IMR-90 (cell line): ENCODE data around the gene DOCK1. TPM values are rescaled to one million over a fixed set of nuclear protein-coding genes. Genes with fewer than 3 reads are reported as not detected.

Experiments
- ATAC-seq: fragments of 200-7000 bp; cut with Tn5 transposase; 2 replicates; pipeline ENCODE4 v1.9.1; 2020; ENCODE audit warnings: low read depth, mild to moderate bottlenecking, moderate library complexity
- BruUV-seq: library from RNA; stranded (reverse); fragments of 400-500 nt; replicated peaks from 2 replicates; lab custom pipeline; 2021; lab: Mats Ljungman, UMichigan
- CTCF ChIA-PET: fragments of 300-600 bp; formaldehyde crosslinking; extraction: SDS; loops from one replicate; lab custom pipeline; 2021; ENCODE audit warnings: antibody characterized with exemption; lab: Yijun Ruan, JAX
- POLR2A ChIA-PET: fragments of 300-600 bp; sonication (Branson Sonifier 250); formaldehyde crosslinking; loops from one replicate; lab custom pipeline; 2022; ENCODE audit warnings: antibody characterized with exemption; ENCODE audit not compliant: unreplicated experiment; lab: Charles Lee
- DNase-seq: peaks from one replicate; pipeline ENCODE4 v3.0.0; 2013
- H2AFZ ChIP-seq: replicated peaks from 2 replicates; pipeline ENCODE3; 2013; ENCODE audit warnings: low read length, mild to moderate bottlenecking; ENCODE audit not compliant: poor library complexity
- H2AK5ac ChIP-seq: 2 replicates; pipeline ENCODE4 v1.6.1; 2013; ENCODE audit warnings: low read depth, low read length, inconsistent platforms
- H2AK9ac ChIP-seq: replicated peaks from 2 replicates; pipeline ENCODE3; 2013; ENCODE audit warnings: mild to moderate bottlenecking, low read depth, low read length, moderate library complexity; ENCODE audit not compliant: poor library complexity
- H2BK120ac ChIP-seq: 2 replicates; pipeline ENCODE4 v1.6.1; 2013; ENCODE audit warnings: low read depth, low read length, inconsistent platforms
- H2BK15ac ChIP-seq: 3 replicates; pipeline ENCODE4 v1.6.1; 2013; ENCODE audit warnings: low read depth, low read length, inconsistent platforms
- H2BK20ac ChIP-seq: 2 replicates; pipeline ENCODE4 v1.6.1; 2013; ENCODE audit warnings: low read depth, mild to moderate bottlenecking, inconsistent platforms, low read length, moderate library complexity
- H2BK5ac ChIP-seq: 2 replicates; pipeline ENCODE4 v1.6.1; 2013; ENCODE audit warnings: mild to moderate bottlenecking, low read depth, low read length, inconsistent platforms; ENCODE audit not compliant: poor library complexity, severe bottlenecking
- H3K14ac ChIP-seq: replicated peaks from 2 replicates; pipeline ENCODE4 v1.6.1; 2013; ENCODE audit warnings: low read depth, low read length, inconsistent platforms
- H3K18ac ChIP-seq: 2 replicates; pipeline ENCODE4 v1.6.1; 2013; ENCODE audit warnings: low read depth, low read length, control low read depth
- H3K23ac ChIP-seq: 2 replicates; pipeline ENCODE4 v1.6.1; 2013; ENCODE audit warnings: low read depth, low read length, inconsistent platforms
- H3K27ac ChIP-seq: 2 replicates; pipeline ENCODE4 v1.5.1; 2013; ENCODE audit warnings: mild to moderate bottlenecking, control low read depth, low read length; ENCODE audit not compliant: insufficient read depth
- H3K27me3 ChIP-seq: 2 replicates; pipeline ENCODE4 v1.6.1; 2013; ENCODE audit warnings: low read length; ENCODE audit not compliant: control insufficient read depth, insufficient read depth
- H3K36me3 ChIP-seq: 2 replicates; pipeline ENCODE4 v1.6.1; 2013; ENCODE audit warnings: low read length, mixed read lengths; ENCODE audit not compliant: control insufficient read depth, insufficient read depth
- H3K4ac ChIP-seq: 2 replicates; pipeline ENCODE4 v1.6.1; 2013; ENCODE audit warnings: low read depth, low read length, inconsistent platforms
- H3K4me1 ChIP-seq: 2 replicates; pipeline ENCODE4 v1.6.1; 2013; ENCODE audit warnings: low read length, mixed read lengths; ENCODE audit not compliant: control insufficient read depth, insufficient read depth
- H3K4me2 ChIP-seq: 2 replicates; pipeline ENCODE4 v1.6.1; 2013; ENCODE audit warnings: low read depth, mild to moderate bottlenecking, control low read depth, low read length, moderate library complexity
- H3K4me3 ChIP-seq: 2 replicates; pipeline ENCODE4 v1.5.1; 2013; ENCODE audit warnings: low read depth, mild to moderate bottlenecking, control low read depth, low read length, moderate library complexity; ENCODE audit not compliant: insufficient read depth
- H3K56ac ChIP-seq: 2 replicates; pipeline ENCODE4 v1.6.1; 2013; ENCODE audit warnings: low read length, inconsistent platforms; ENCODE audit not compliant: insufficient read depth; ENCODE audit errors: extremely low read depth
- H3K79me1 ChIP-seq, 2 experiments: 2 replicates each; pipeline ENCODE4 v1.6.1; 2013; ENCODE audit warnings: low read length in 2 of 2, inconsistent platforms in 1 of 2, low read depth in 1 of 2
- H3K9ac ChIP-seq: 2 replicates; pipeline ENCODE4 v1.6.1; 2013; ENCODE audit warnings: low read depth, low read length, control low read depth
- H3K9me1 ChIP-seq: 2 replicates; pipeline ENCODE4 v1.6.1; 2013; ENCODE audit warnings: low read length, inconsistent platforms; ENCODE audit not compliant: insufficient read depth
- H3K9me3 ChIP-seq: 2 replicates; pipeline ENCODE4 v1.6.1; 2013; ENCODE audit warnings: low read length; ENCODE audit not compliant: control insufficient read depth, insufficient read depth
- H4K20me1 ChIP-seq: 2 replicates; pipeline ENCODE4 v1.6.1; 2013; ENCODE audit warnings: low read length, inconsistent platforms; ENCODE audit not compliant: insufficient read depth
- H4K5ac ChIP-seq: 2 replicates; pipeline ENCODE4 v1.6.1; 2013; ENCODE audit warnings: mild to moderate bottlenecking, low read depth, low read length, control low read depth
- H4K8ac ChIP-seq, 2 experiments: 2 replicates each; pipeline ENCODE4 v1.6.1; 2013; ENCODE audit warnings: low read depth in 2 of 2, low read length in 2 of 2, control low read depth in 1 of 2, inconsistent platforms in 1 of 2
- H4K91ac ChIP-seq: 2 replicates; pipeline ENCODE4 v1.6.1; 2013; ENCODE audit warnings: low read depth, low read length, inconsistent platforms; ENCODE audit not compliant: insufficient read depth
- CEBPB ChIP-seq: IDR thresholded peaks from 2 replicates; pipeline ENCODE4 v1.6.1; 2012; ENCODE audit warnings: low read depth, low read length, improper control_type of control experiment
- NFE2L2 ChIP-seq: fragments of 150-350 bp; IDR thresholded peaks from 2 replicates; pipeline ENCODE4 v1.6.1; 2016; ENCODE audit warnings: low read depth, mild to moderate bottlenecking, low read length
- WGBS, 2 experiments: methylation state at CpG; one replicate each; pipeline versions ENCODE4 v1.1.5 to v1.1.7; 2013; ENCODE audit warnings: missing lambda C conversion rate in 2 of 2; ENCODE audit not compliant: insufficient read length in 1 of 2; ENCODE audit errors: extremely low coverage in 2 of 2; 5-methylcytosine and 5-hydroxymethylcytosine counted together
- dilution Hi-C: fragments of 300-500 bp; cut with HindIII; formaldehyde crosslinking; loops from one replicate; pipeline ENCODE4 v1.14.3; 2018; ENCODE audit warnings: low sequenced_read_pairs; ENCODE audit not compliant: unreplicated experiment
- in situ Hi-C: fragments of 300-500 bp; cut with MboI; formaldehyde crosslinking; loops from 3 replicates; pipeline ENCODE4 v1.14.3; 2019; ENCODE audit warnings: low sequenced_read_pairs, inconsistent platforms, mixed read lengths
- intact Hi-C: fragments of 100-400 bp; cut with micrococcal nuclease; formaldehyde crosslinking; loops from 2 replicates; pipeline ENCODE4 v1.10.0; 2022
- polyA plus RNA-seq, 3 experiments: library from polyadenylated mRNA; depleted of rRNA; stranded (reverse); fragments of >200 nt; gene quantifications; 2 replicates each; pipeline ENCODE4 v1.2.3, GENCODE V29; 2012; ENCODE audit warnings: low replicate concordance in 1 of 3
- total RNA-seq: library from RNA; depleted of rRNA; stranded (reverse); fragments of >200 nt; gene quantifications from 2 replicates; pipeline ENCODE4 v1.2.3, GENCODE V29; 2012

The DOCK1 gene
- total and polyA plus RNA-seq, 2 of the 4 experiments (the other 2 are of a cell fraction) = 28.2 to 71.0 TPM

DNA sequence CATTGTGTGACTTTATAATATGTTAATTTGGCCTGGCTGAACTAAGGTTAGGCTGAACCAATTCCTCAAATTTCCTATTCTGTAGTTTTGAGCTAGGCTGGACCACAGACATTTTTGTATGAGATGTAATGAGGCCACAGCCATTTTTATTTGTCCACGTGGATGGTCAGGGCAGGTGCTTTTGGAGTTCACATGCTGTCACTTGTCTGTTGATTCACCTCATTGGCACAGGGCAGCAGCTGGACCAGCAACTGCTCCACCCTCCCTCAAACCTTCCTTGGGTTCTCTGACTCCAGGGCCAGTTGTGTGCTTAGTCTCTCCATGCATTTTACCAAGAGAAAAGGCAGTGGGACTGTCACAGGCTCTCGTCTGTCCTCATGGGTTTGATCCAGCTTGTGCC lies 567.7 kb downstream of the DOCK1 start:
- H3K27me3 ChIP-seq = peaks cover 2% of the 10 kb centered on the region; the same call in 1 of the 2 replicates
- no peak overlapping the region for H3K4ac ChIP-seq
- no peak overlapping the region for H3K4me2 ChIP-seq
- BruUV-seq = no TSS peak
- in situ Hi-C loops = no loop called here
- intact Hi-C loops = no loop called here
- no peak overlapping the region for H3K23ac ChIP-seq
- H3K56ac ChIP-seq = no peak overlapping the region
- DNase-seq (no peak), ATAC-seq (no peak)
- no peak overlapping the region for H3K27ac ChIP-seq
- no peak overlapping the region for H4K91ac ChIP-seq
- POLR2A ChIA-PET = no interaction called here
- H3K4me1 ChIP-seq = no peaks in the 10 kb centered on the region
- no peaks in the 10 kb centered on the region for H3K9me3 ChIP-seq
- no peak overlapping the region for H3K4me3 ChIP-seq
- H4K5ac ChIP-seq = no peak overlapping the region
- no peak overlapping the region for H2BK120ac ChIP-seq
- H2AK9ac ChIP-seq = no peak overlapping the region
- H2AFZ ChIP-seq = no peak overlapping the region
- H2BK15ac ChIP-seq = no peak overlapping the region
- no peak overlapping the region for H4K8ac ChIP-seq
- no peaks in the 10 kb centered on the region for H3K79me1 ChIP-seq
- dilution Hi-C loops = no loop called here
- H3K18ac ChIP-seq = no peak overlapping the region
- CTCF ChIA-PET = no interaction called here
- no peak overlapping the region for H3K9ac ChIP-seq
- H3K9me1 ChIP-seq = no peaks in the 10 kb centered on the region
- no peaks in the 10 kb centered on the region for H4K20me1 ChIP-seq
- no peak for TF ChIP-seq NFE2L2
- TF ChIP-seq CEBPB = no peak
- H2AK5ac ChIP-seq = no peak overlapping the region
- H3K14ac ChIP-seq = no peak overlapping the region
- 50% methylated on average over 1 of the region's 2 CpGs; no CpG with 5 or more reads in 1 of the 2 experiments for WGBS, 2 experiments
- H2BK5ac ChIP-seq = no peak overlapping the region
- no peaks in the 10 kb centered on the region for H3K36me3 ChIP-seq
- no peak overlapping the region for H2BK20ac ChIP-seq
